ENCODE results near the gene TTC7B. TPM values are rescaled to one million over a fixed set of nuclear protein-coding genes. Genes with fewer than 3 reads are reported as not detected.
A peak's percentile ranks its signal among the peaks of the same experiment; 100 is the strongest.

Gene TTC7B
- total RNA-seq, 1 donor from 2014 or later = 20.6 TPM

- Mint-ChIP-seq H3K27ac (no peak overlapping the region), H3K9me3 (no peaks in the 10 kb centered on the region), H3K27me3 (ENCODE audit: insufficient read depth, low read depth) (peaks cover 12% of the 10 kb centered on the region), H3K4me3 (no peak overlapping the region), H3K36me3 (peaks cover 10% of the 10 kb centered on the region), H3K4me1 (peaks cover 50% of the 10 kb centered on the region)
- Histone ChIP-seq H3K27ac (no peak overlapping the region), H3K4me2 (no peak overlapping the region), H3K4me3 (no peak overlapping the region), H3K27me3 (no peaks in the 10 kb centered on the region), H3F3A (ENCODE audit: low read depth) (peaks cover 7% of the 10 kb centered on the region), H3K4me1 (peaks cover 32% of the 10 kb centered on the region), H3K79me2 (ENCODE audit: low read depth) (no peaks in the 10 kb centered on the region), H4K20me1 (ENCODE audit: low read depth) (no peaks in the 10 kb centered on the region), H3K9ac (no peak overlapping the region), H3K9me3 (ENCODE audit: low read depth) (no peaks in the 10 kb centered on the region), H3K36me3 (no peaks in the 10 kb centered on the region), H2AFZ (replicated peaks) (no peak overlapping the region)
- no peak for TF ChIP-seq EZH2 (IDR thresholded peaks at IDR 0.05)
- TF ChIP-seq, protein P1, sequence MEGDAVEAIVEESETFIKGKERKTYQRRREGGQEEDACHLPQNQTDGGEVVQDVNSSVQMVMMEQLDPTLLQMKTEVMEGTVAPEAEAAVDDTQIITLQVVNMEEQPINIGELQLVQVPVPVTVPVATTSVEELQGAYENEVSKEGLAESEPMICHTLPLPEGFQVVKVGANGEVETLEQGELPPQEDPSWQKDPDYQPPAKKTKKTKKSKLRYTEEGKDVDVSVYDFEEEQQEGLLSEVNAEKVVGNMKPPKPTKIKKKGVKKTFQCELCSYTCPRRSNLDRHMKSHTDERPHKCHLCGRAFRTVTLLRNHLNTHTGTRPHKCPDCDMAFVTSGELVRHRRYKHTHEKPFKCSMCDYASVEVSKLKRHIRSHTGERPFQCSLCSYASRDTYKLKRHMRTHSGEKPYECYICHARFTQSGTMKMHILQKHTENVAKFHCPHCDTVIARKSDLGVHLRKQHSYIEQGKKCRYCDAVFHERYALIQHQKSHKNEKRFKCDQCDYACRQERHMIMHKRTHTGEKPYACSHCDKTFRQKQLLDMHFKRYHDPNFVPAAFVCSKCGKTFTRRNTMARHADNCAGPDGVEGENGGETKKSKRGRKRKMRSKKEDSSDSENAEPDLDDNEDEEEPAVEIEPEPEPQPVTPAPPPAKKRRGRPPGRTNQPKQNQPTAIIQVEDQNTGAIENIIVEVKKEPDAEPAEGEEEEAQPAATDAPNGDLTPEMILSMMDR (IDR thresholded peaks at IDR 0.05) = no peak
- no peak for TF ChIP-seq EZH2phosphoT487 (IDR thresholded peaks at IDR 0.05)
- no peak for DNase-seq (ENCODE audit: low spot score)
Measured at GRCh38 chr14:90569606-90570387, 246.4 kb downstream of the TTC7B start.

GRCh38 chr14:90569201-90569600, 247.0 kb downstream of the TTC7B start:
- Histone ChIP-seq H3K27ac (no peak overlapping the region), H3K9ac (no peak overlapping the region), H4K20me1 (ENCODE audit: low read depth) (no peaks in the 10 kb centered on the region), H3K4me2 (no peak overlapping the region), H2AFZ (replicated peaks) (no peak overlapping the region), H3F3A (ENCODE audit: low read depth) (peaks cover 1% of the 10 kb centered on the region), H3K9me3 (ENCODE audit: low read depth) (no peaks in the 10 kb centered on the region), H3K4me3 (no peak overlapping the region), H3K4me1 (peaks cover 26% of the 10 kb centered on the region), H3K36me3 (no peaks in the 10 kb centered on the region), H3K27me3 (no peaks in the 10 kb centered on the region), H3K79me2 (ENCODE audit: low read depth) (no peaks in the 10 kb centered on the region)
- peaks cover 6% of the 10 kb centered on the region for H3K27me3 Mint-ChIP-seq (ENCODE audit: insufficient read depth, low read depth)
- no peak for DNase-seq (ENCODE audit: low spot score)
- peaks cover 10% of the 10 kb centered on the region for H3K36me3 Mint-ChIP-seq
- no peaks in the 10 kb centered on the region for H3K9me3 Mint-ChIP-seq
- H3K4me1 Mint-ChIP-seq = peaks cover 44% of the 10 kb centered on the region
- TF ChIP-seq EZH2phosphoT487 (IDR thresholded peaks at IDR 0.05) (no peak), EZH2 (IDR thresholded peaks at IDR 0.05) (no peak)
- TF ChIP-seq, protein P1 (IDR thresholded peaks at IDR 0.05) = no peak
- no peak overlapping the region for H3K4me3 Mint-ChIP-seq
- peak overlapping the region; percentile 74 for H3K27ac Mint-ChIP-seq

DNA sequence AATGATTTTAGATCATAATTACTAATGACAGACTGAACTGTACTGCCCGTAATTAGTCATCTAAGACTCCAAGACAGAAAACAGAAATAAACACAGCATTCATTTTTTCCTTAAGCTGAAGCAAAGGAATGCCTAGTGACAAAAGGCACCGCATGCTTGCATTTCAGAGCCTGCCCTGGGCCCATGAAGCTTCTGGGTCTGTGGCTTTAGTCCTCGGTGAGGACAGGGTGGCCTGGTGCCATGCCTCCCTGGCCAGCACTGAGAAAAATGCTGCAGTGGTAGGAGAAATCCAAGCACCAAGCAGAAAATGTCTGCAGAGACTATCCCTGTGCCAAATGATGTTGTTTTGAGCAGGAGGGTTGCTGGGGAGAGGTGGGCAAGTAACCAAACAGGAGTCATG, 247.8 kb downstream of the TTC7B start:
- Histone ChIP-seq H3K4me3 (no peak overlapping the region), H3F3A (ENCODE audit: low read depth) (no peaks in the 10 kb centered on the region), H3K9ac (no peak overlapping the region), H3K79me2 (ENCODE audit: low read depth) (no peaks in the 10 kb centered on the region), H3K4me2 (peak overlapping the region; percentile 58), H3K4me1 (peaks cover 24% of the 10 kb centered on the region), H2AFZ (replicated peaks) (no peak overlapping the region), H3K9me3 (ENCODE audit: low read depth) (no peaks in the 10 kb centered on the region), H3K27ac (no peak overlapping the region), H4K20me1 (ENCODE audit: low read depth) (no peaks in the 10 kb centered on the region), H3K27me3 (no peaks in the 10 kb centered on the region), H3K36me3 (no peaks in the 10 kb centered on the region)
- Mint-ChIP-seq H3K4me3 (no peak overlapping the region), H3K27me3 (ENCODE audit: insufficient read depth, low read depth) (peaks cover 5% of the 10 kb centered on the region), H3K36me3 (peaks cover 10% of the 10 kb centered on the region), H3K9me3 (no peaks in the 10 kb centered on the region), H3K4me1 (peaks cover 38% of the 10 kb centered on the region), H3K27ac (peak overlapping the region; percentile 80)
- no peak for DNase-seq (ENCODE audit: low spot score)
- TF ChIP-seq EZH2 (IDR thresholded peaks at IDR 0.05) (no peak), EZH2phosphoT487 (IDR thresholded peaks at IDR 0.05) (no peak)
- TF ChIP-seq, protein P1 (IDR thresholded peaks at IDR 0.05) = no peak

All from neural progenitor cell (in vitro differentiated cells).